NCI-H748 treated with DMSO at 0.1 percent for 48 hours (cell line): Measurements from ENCODE around the gene TENT4B.
"Not testable (repeated sequence)": the region's sequence is repeated elsewhere in the genome, so short reads cannot be mapped to it uniquely, and the experiment has no call there.

Experiments used
- DNase-seq: peaks from one replicate; lab custom pipeline; 2025; lab: John Stamatoyannopoulos, UW

The TENT4B gene

GRCh38 chr16:50152807-50153595, at the start of gene TENT4B:
Gene TENT4B (plus strand): TSS chr16:50153306. CDS start chr16:50153622, 316 bp downstream.
- DNase-seq: peak; percentile 41

GRCh38 chr16:50103764-50104163, 49.3 kb upstream of the TENT4B start:
- DNase-seq: no peak

GRCh38 chr16:50114357-50115129, 38.6 kb upstream of the TENT4B start:
- no peak for DNase-seq

- DNase-seq: no peak
These were observed 32.4 kb upstream of the TENT4B start for GRCh38 chr16:50120711-50121110.

- no peak for DNase-seq
These were observed 31.8 kb upstream of the TENT4B start for GRCh38 chr16:50121278-50121677.

GRCh38 chr16:50121721-50122445, 31.2 kb upstream of the TENT4B start:
- DNase-seq: no peak

- no peak for DNase-seq
These were observed 29.7 kb upstream of the TENT4B start for GRCh38 chr16:50123417-50123816.

- no peak for DNase-seq
These were observed 28.3 kb upstream of the TENT4B start for GRCh38 chr16:50124769-50125168.

GRCh38 chr16:50126183-50126582, 26.9 kb upstream of the TENT4B start:
- DNase-seq: no peak

- DNase-seq: not testable (repeated sequence)
These were observed 20.5 kb upstream of the TENT4B start for GRCh38 chr16:50132571-50132970.

- DNase-seq: no peak
These were observed 19.9 kb upstream of the TENT4B start for GRCh38 chr16:50133214-50133613.

- no peak for DNase-seq
These were observed 16.7 kb upstream of the TENT4B start for GRCh38 chr16:50136399-50136798.

GRCh38 chr16:50137268-50137667, 15.8 kb upstream of the TENT4B start:
- no peak for DNase-seq

GRCh38 chr16:50139580-50139979, 13.5 kb upstream of the TENT4B start:
- DNase-seq: no peak

- no peak for DNase-seq
These were observed 8.9 kb upstream of the TENT4B start for GRCh38 chr16:50144211-50144610.

GRCh38 chr16:50146479-50147435, 6.3 kb upstream of the TENT4B start:
- no peak for DNase-seq

- no peak for DNase-seq
These were observed 1.8 kb upstream of the TENT4B start for GRCh38 chr16:50151322-50151721.

- DNase-seq: no peak
These were observed 1.4 kb upstream of the TENT4B start for GRCh38 chr16:50151756-50152155.

GRCh38 chr16:50152351-50152806, 727 bp upstream of the TENT4B start:
- no peak for DNase-seq

GRCh38 chr16:50153596-50154419, 702 bp downstream of the TENT4B start:
- no peak for DNase-seq
